C4-2B (cell line): ENCODE measurements around the gene DDIT3.

Experiments
- H3K27ac ChIP-seq: fragments of 450-650 bp; 2 replicates; pipeline ENCODE4 v1.5.1; 2017
- ZFX ChIP-seq: fragments of 450-650 bp; IDR thresholded peaks from 2 replicates; pipeline ENCODE4 v1.6.1; 2017
- TF ChIP-seq, protein P1 (sequence below): fragments of 450-650 bp; conservative IDR thresholded peaks from 2 replicates; pipeline ENCODE4 v1.5.1; 2017; ENCODE audit warnings: mild to moderate bottlenecking

Gene DDIT3

DNA sequence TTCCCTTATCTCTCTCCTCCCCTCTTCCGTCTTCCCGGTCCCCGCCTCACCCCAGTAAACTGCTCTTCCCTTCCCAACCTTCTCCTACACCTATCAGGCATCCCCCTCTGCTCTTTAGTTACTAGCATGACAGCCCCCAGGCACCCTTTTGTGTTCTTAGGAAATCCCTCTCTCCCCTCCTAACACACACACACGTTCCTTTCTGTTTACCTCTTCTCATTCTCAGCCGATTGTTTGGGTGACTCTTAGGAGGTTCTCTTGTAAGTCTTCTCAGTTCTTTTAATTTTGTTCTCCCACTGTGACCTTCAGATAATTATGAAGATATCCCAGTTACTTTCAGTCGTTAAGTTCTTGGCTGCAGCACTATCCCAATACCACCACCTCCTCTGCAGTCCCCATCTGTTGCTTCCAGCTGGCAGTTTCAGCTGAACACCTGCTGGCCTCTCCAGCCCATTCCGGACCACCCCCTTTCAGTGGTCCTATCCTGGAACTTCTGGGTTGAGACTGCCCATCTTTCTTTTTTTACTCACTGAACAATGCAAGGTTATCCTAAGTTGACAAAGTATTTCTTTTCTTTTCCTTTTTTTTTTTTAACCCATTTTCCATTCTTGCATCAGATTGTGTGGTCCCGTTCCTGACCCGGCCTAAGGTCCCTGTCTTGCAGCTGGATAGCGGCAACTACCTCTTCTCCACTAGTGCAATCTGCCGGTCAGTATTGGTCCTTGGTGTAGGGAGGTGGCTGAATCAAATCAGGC is 31.7 kb downstream of the DDIT3 start:
- H3K27ac ChIP-seq = peak overlapping the region; percentile 88
- TF ChIP-seq, protein P1, sequence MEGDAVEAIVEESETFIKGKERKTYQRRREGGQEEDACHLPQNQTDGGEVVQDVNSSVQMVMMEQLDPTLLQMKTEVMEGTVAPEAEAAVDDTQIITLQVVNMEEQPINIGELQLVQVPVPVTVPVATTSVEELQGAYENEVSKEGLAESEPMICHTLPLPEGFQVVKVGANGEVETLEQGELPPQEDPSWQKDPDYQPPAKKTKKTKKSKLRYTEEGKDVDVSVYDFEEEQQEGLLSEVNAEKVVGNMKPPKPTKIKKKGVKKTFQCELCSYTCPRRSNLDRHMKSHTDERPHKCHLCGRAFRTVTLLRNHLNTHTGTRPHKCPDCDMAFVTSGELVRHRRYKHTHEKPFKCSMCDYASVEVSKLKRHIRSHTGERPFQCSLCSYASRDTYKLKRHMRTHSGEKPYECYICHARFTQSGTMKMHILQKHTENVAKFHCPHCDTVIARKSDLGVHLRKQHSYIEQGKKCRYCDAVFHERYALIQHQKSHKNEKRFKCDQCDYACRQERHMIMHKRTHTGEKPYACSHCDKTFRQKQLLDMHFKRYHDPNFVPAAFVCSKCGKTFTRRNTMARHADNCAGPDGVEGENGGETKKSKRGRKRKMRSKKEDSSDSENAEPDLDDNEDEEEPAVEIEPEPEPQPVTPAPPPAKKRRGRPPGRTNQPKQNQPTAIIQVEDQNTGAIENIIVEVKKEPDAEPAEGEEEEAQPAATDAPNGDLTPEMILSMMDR = no peak
- no peak for TF ChIP-seq ZFX

DNA sequence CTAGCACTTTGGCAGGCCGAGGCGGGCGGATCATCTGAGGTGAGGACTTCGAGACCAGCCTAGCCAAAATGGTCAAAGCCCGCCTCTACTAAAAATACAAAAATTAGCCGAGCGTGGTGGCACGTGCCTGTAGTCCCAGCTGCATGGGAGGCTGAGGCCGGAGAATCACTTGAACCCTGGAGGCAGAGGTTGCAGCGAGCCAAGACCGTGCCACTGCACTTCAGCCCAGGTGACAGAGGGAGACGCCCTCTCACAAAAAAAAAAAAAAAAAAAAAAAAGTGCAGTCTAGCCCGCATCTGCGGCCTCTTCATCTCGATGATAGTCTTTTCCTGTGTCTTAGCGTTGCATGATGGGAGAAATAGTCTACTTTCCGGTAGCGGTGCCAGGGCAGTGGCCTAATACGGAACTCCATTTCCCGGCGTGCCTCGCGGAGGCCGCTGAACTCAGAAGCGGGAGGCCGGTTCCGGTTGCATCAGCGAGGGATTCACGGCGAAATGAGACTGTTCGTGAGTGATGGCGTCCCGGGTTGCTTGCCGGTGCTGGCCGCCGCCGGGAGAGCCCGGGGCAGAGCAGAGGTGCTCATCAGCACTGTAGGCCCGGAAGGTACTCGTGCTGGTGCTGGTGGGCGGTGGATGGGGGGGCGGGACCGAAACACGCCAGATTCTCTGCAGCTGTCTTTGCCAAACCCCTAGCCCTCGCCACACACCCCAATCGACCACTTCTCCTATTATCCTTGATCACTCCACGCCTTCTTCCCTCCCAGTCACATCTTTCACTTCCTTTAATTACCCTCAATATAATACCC is 32.5 kb downstream of the DDIT3 start, which contains the start of gene MARS1:
MARS1 (plus strand) TSS at position 472 of the 805 bp plus-strand sequence; CDS start at position 495, 23 bp downstream.
- H3K27ac ChIP-seq = peak within 1 kb of the TSS; percentile 88
- TF ChIP-seq, protein P1 = peak; percentile 60
- TF ChIP-seq ZFX = no peak

DNA sequence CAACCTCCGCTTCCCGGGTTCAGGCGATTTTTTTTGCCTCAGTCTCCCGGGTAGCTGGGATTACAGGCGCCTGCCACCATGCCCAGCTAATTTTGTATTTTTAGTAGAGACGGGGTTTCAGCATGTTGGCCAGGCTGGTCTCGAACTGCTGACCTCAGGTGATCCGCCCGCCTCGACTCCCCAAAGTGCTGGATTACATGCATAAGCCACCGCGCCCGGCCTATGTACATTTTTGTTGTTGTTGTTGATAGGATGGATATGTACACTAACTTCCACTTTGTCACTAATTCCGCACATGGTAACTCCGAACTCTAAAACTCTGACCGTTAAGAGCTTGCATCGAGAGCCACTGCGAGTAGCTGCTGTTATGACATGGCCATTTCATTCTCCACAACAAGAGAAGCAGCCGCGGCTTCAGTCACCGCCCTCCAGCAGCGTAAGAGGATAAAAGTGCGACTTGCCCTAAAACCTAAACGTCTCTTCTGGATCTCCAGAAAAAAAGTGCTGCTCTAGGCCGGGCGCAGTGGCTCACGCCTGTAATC is 33.2 kb downstream of the DDIT3 start:
- TF ChIP-seq, protein P1 = no peak
- no peak for TF ChIP-seq ZFX
- H3K27ac ChIP-seq = peak overlapping the region; percentile 88

DNA sequence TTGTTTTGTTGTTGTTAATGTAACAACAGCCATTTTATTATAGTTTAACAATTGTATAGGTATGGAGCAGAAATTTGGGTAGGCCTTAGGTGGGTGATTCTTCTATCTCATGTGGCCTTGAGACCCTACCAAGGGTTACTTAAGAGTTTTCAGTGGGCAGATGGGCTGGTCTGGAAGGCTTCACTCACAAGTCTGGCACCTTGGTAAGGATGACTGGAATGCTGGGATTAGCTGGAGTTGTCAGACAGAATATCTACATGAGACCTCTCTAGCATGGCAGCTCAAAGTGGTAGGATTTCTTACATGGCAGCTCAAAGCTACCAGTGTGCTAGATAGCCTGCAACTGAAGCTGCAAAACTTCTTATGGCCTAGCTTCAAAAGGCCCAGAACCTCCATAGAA is 34.6 kb downstream of the DDIT3 start:
- TF ChIP-seq, protein P1 = no peak
- no peak for TF ChIP-seq ZFX
- H3K27ac ChIP-seq = no peak overlapping the region

DNA sequence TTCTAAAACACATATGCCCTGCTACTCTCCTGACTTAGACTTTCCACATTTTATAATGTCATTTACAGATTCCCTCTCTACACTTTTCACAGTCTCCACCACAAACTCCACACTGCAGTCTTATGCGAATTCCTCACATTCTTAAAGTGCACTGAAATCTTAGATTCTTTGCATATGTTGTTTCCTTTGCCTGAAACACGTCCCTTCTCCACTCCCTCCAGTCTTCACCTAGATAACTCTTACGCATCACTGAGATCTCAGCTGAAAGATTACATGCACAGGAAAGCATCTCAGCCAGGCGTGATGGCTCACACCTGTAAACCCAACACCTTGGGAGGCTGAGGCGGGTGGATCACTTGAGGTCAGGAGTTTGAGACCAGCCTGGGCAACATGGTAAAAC is 36.8 kb downstream of the DDIT3 start:
- no peak for TF ChIP-seq ZFX
- TF ChIP-seq, protein P1 = no peak
- no peak overlapping the region for H3K27ac ChIP-seq

DNA sequence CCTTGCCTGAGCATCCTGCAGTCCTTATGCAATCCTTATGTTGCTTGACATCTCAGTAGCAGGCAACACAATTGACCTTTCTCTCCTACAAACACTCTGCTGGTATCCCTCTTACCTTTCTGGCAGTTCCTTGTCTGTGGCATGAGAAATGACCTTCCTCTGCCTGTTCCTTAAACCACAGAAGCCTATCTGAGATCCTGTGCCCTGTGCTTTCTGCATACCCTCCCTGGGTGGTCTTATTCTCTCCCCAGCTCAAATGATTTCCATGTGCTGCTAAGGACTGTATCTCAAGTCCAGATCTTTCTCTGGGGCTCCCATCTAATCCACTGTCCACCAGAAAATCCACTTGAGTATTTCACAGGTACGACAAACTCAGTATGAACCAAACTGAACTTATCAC is 38.6 kb downstream of the DDIT3 start:
- no peak for TF ChIP-seq ZFX
- TF ChIP-seq, protein P1 = no peak
- H3K27ac ChIP-seq = no peak overlapping the region
